ENCODE measurements around the gene KIAA1328. TPM values are rescaled to one million over a fixed set of nuclear protein-coding genes. Genes with fewer than 3 reads are reported as not detected.

The KIAA1328 gene
- total RNA-seq, 4 donors from 2014 or later: 11.3 to 26.1 (median 15.3) TPM

- ATAC-seq: no peak
- no peak overlapping the region for H3K4me3 ChIP-seq
- TF ChIP-seq POLR2A (IDR thresholded peaks at IDR 0.05) (no peak), CTCF (IDR thresholded peaks at IDR 0.05) (no peak), POLR2AphosphoS5 (IDR thresholded peaks at IDR 0.05) (no peak), EP300 (IDR thresholded peaks at IDR 0.05) (no peak)
- H3K9me3 ChIP-seq: peaks cover 0 to 2% (median 0%) of the 10 kb centered on the region in 3 donors
- H3K27me3 ChIP-seq: no peaks in the 10 kb centered on the region
- H3K27ac ChIP-seq: no peak overlapping the region
- 90 to 100% methylated on average over 2 to 3 of the region's 3 CpGs for WGBS, 2 donors (ENCODE audit: low coverage in 1 of 2)
- peaks cover 0 to 17% of the 10 kb centered on the region in 2 donors for H3K36me3 ChIP-seq
- no peaks in the 10 kb centered on the region for H3K4me1 ChIP-seq
Observed at GRCh38 chr18:37064187-37064586, 235.3 kb downstream of the KIAA1328 start.

GRCh38 chr18:37065254-37065653 lies 236.3 kb downstream of the KIAA1328 start:
- Histone ChIP-seq H3K4me3 (no peak overlapping the region), H3K36me3 (peaks cover 0 to 17% of the 10 kb centered on the region in 2 donors), H3K4me1 (no peaks in the 10 kb centered on the region), H3K27ac (no peak overlapping the region), H3K9me3 (peaks cover 0 to 5% (median 0%) of the 10 kb centered on the region in 3 donors), H3K27me3 (no peaks in the 10 kb centered on the region)
- TF ChIP-seq EP300 (IDR thresholded peaks at IDR 0.05): no peak
- no peak for TF ChIP-seq POLR2A (IDR thresholded peaks at IDR 0.05)
- TF ChIP-seq CTCF (IDR thresholded peaks at IDR 0.05): no peak
- TF ChIP-seq POLR2AphosphoS5 (IDR thresholded peaks at IDR 0.05): no peak
- WGBS, 2 donors (ENCODE audit: low coverage in 1 of 2): 30 to 53% methylated on average over 1 of the region's 1 CpG
- no peak for ATAC-seq

DNA sequence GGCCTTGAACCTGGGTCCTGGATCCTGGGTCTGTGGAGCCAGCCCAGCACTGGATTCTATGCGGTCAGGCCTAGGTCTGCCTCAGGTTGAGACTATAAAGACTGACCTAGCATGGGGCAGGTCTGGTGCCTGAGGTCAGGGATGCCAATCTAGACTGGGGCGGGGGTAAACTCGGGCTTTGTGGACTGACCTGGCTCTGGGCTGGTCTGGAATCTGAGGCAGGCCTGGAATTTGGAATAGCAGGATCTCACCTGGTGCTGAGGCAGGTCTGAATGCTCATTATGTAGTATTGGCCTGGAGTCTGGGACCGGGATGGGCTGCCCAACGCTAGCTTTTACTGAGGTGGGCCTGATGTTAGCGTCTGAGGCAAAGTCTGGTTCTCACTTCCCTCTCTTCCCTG lies 256.0 kb downstream of the KIAA1328 start:
- Histone ChIP-seq H3K36me3 (no peaks in the 10 kb centered on the region), H3K4me3 (no peak overlapping the region), H3K27me3 (no peaks in the 10 kb centered on the region), H3K9me3 (no peaks in the 10 kb centered on the region), H3K27ac (no peak overlapping the region), H3K4me1 (no peaks in the 10 kb centered on the region)
- 71% methylated on average over 1 of the region's 6 CpGs; no CpG with 5 or more reads in 1 of the 2 donors for WGBS, 2 donors (ENCODE audit: low coverage in 1 of 2)
- ATAC-seq: no peak
- no peak for TF ChIP-seq EP300 (IDR thresholded peaks at IDR 0.05)
- no peak for TF ChIP-seq CTCF (IDR thresholded peaks at IDR 0.05)
- TF ChIP-seq POLR2A (IDR thresholded peaks at IDR 0.05): no peak
- TF ChIP-seq POLR2AphosphoS5 (IDR thresholded peaks at IDR 0.05): no peak

- H3K4me1 ChIP-seq: no peaks in the 10 kb centered on the region
- H3K27ac ChIP-seq: no peak overlapping the region
- ATAC-seq: no peak
- H3K9me3 ChIP-seq: no peaks in the 10 kb centered on the region
- H3K27me3 ChIP-seq: no peaks in the 10 kb centered on the region
- H3K36me3 ChIP-seq: peaks cover 0 to under 1% of the 10 kb centered on the region in 2 donors
- TF ChIP-seq POLR2AphosphoS5 (IDR thresholded peaks at IDR 0.05) (no peak), CTCF (IDR thresholded peaks at IDR 0.05) (no peak), POLR2A (IDR thresholded peaks at IDR 0.05) (no peak), EP300 (IDR thresholded peaks at IDR 0.05) (no peak)
- no peak overlapping the region for H3K4me3 ChIP-seq
- WGBS, 2 donors (ENCODE audit: low coverage in 1 of 2): 96% methylated on average over 2 of the region's 2 CpGs; no CpG with 5 or more reads in 1 of the 2 donors
Observed at GRCh38 chr18:37085362-37085761, 256.4 kb downstream of the KIAA1328 start.

DNA sequence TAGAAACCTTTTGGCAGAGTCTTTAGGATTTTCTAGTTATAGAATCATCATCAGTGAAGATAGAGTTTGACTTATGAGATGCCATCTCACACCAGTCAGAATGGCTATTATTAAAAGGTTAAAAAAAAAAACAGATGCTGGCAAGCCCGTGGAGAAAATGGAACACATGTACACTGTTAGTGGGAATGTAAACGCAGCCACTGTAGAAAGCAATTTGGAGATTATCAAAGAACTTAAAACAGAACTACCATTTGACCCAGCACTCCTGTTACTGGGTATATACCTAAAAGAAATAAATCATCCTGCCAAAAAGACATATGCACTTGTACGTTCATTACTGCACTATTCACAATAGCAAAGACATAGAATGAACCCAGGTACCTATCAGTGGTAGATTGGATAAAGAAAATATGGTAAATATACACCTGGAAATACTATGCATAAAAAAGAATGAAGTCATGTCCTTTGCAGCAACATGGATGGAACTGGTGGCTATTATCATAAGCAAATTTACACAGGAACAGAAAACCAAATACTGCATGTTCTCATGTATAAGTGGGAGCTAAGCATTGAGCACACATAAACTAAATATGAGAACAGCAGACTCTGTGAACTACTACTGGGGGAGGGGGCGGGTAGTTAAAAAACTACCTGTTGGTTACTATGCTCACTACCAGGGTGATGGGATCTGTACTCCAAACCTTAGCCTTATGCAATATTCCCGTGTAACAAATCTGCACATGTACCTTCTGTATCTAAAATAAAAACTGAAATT lies 279.0 kb downstream of the KIAA1328 start:
- 44 to 79% methylated on average over 4 to 5 of the region's 5 CpGs for WGBS, 2 donors (ENCODE audit: low coverage in 1 of 2)
- no peaks in the 10 kb centered on the region for H3K27me3 ChIP-seq
- no peak for ATAC-seq

More for the DNA sequence above, 279.0 kb downstream of the KIAA1328 start:
- Histone ChIP-seq H3K27ac (no peak overlapping the region), H3K9me3 (peaks cover 0 to 14% (median 0%) of the 10 kb centered on the region in 3 donors), H3K36me3 (no peaks in the 10 kb centered on the region), H3K4me1 (no peaks in the 10 kb centered on the region), H3K4me3 (no peak overlapping the region)
- no peak for TF ChIP-seq CTCF (IDR thresholded peaks at IDR 0.05)
- TF ChIP-seq POLR2AphosphoS5 (IDR thresholded peaks at IDR 0.05): no peak
- no peak for TF ChIP-seq POLR2A (IDR thresholded peaks at IDR 0.05)
